Dendritic cell treated with granulocyte-macrophage colony-stimulating factor and Interleukin-4, amounts not matched to agents 40 ng/mL and 50 ng/mL, for 4 days (primary cell): ENCODE data around the gene PACSIN2.
A peak's percentile ranks its signal among the peaks of the same experiment; 100 is the strongest.
"Not testable (repeated sequence)": the region's sequence is repeated elsewhere in the genome, so short reads cannot be mapped to it uniquely, and the experiment has no call there.

Source experiments
- H3K27ac Mint-ChIP-seq: one replicate; pipeline ENCODE4 v1.8.0; 2022; ENCODE audit warnings: mild to moderate bottlenecking, mixed read lengths
- H3K27me3 Mint-ChIP-seq: one replicate; pipeline ENCODE4 v1.8.0; 2022; ENCODE audit warnings: mild to moderate bottlenecking, mixed read lengths
- H3K36me3 Mint-ChIP-seq: one replicate; pipeline ENCODE4 v1.8.0; 2022; ENCODE audit warnings: low read depth, mixed read lengths
- H3K4me1 Mint-ChIP-seq: one replicate; pipeline ENCODE4 v1.8.0; 2022; ENCODE audit warnings: low read depth, mixed read lengths
- H3K4me3 Mint-ChIP-seq: one replicate; pipeline ENCODE4 v1.8.0; 2022; ENCODE audit warnings: mild to moderate bottlenecking, moderate library complexity, mixed read lengths
- H3K9me3 Mint-ChIP-seq: one replicate; pipeline ENCODE4 v1.8.0; 2022; ENCODE audit warnings: mixed read lengths
- intact Hi-C: fragments of 100-400 bp; cut with micrococcal nuclease; formaldehyde crosslinking; loops from one replicate; pipeline ENCODE4 v1.15.0; 2022

The PACSIN2 gene

DNA sequence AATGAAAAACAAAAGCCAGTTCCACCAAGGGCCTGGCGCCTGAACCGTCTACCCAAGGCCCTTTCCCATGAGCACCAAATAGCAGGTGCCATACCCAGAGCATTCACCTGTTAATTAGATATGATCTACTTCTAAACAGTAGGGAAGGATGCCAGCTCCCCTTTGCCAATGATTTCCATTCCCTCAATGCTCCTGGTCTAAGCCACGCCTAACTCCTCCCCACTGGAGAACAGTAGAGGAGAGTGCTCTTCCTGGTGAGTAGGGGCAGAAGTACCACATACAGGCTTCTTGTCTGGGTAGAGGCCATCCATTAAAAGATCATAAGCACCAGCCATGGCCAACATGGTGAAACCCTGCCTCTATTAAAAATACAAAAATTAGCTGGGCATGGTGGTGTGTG, 40.7 kb downstream of the PACSIN2 start:
- H3K9me3 Mint-ChIP-seq = no peaks in the 10 kb centered on the region
- H3K27me3 Mint-ChIP-seq = no peaks in the 10 kb centered on the region
- peaks cover 19% of the 10 kb centered on the region for H3K36me3 Mint-ChIP-seq
- peak overlapping the region; percentile 50 for H3K27ac Mint-ChIP-seq
- intact Hi-C loops = no loop called here
- H3K4me3 Mint-ChIP-seq = no peak overlapping the region
- H3K4me1 Mint-ChIP-seq = peaks cover 69% of the 10 kb centered on the region

- Mint-ChIP-seq H3K4me1 (peaks cover 69% of the 10 kb centered on the region), H3K36me3 (peaks cover 19% of the 10 kb centered on the region), H3K9me3 (no peaks in the 10 kb centered on the region), H3K27me3 (no peaks in the 10 kb centered on the region), H3K27ac (no peak overlapping the region), H3K4me3 (no peak overlapping the region)
- intact Hi-C loops = no loop called here
These were observed 41.4 kb downstream of the PACSIN2 start for GRCh38 chr22:42973536-42973881.

DNA sequence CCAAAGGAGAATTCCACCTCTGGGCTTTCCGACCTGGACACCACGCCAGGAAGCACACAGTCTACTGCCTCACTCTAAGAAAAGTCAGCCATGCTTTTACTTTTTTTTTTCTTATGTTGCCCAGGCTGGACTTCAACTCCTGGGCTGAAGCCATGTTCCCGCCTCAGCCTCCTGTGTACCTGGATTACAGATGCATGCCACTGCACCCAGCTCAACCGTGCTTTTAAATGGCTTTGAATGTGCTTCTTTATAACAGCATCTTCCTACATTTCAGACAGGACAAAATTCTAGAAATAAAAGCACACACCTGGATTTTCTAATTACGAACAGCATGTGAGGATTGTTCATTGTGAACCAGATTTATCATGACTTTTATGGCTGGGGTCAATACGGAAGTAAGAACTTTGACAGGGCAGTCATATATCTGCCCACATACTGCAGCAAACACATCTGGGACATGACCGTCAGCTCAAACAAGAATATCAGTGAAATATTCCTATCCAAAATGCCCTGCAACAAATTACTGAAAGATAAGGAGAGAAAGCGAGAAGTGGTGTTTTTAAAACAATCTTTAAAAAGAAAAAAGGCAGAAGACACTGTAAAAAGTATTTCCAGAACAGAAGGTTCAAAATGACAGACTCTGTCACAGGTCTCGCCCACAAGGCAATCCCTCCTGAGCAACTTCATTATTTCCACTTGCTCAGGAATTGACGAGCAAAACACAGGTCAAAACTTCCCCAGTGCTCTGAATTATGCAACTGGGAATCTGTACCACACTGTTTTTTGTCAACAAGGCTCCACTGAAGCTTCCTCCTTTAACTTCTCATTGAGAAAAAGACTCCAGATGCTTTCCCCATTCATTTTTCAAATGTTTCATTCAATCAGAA, 42.1 kb downstream of the PACSIN2 start:
- intact Hi-C loops = no loop called here
- H3K36me3 Mint-ChIP-seq = peaks cover 19% of the 10 kb centered on the region
- H3K4me1 Mint-ChIP-seq = peaks cover 69% of the 10 kb centered on the region
- H3K27ac Mint-ChIP-seq = no peak overlapping the region
- H3K9me3 Mint-ChIP-seq = no peaks in the 10 kb centered on the region
- no peaks in the 10 kb centered on the region for H3K27me3 Mint-ChIP-seq
- H3K4me3 Mint-ChIP-seq = no peak overlapping the region

DNA sequence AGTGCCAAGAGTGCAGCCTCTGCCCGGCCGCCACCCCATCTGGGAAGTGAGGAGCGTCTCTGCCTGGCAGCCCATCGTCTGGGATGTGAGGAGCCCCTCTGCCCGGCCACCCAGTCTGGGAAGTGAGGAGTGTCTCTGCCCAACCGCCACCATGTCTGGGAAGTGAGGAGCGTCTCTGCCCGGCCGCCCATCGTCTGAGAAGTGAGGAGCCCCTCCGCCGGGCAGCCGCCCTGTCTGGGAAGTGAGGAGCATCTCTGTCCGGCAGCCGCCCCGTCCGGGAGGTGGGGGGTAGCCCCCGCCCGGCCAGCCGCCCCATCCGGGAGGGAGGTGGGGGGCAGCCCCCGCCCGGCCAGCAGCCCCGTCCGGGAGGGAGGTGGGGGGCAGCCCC, 43.5 kb downstream of the PACSIN2 start:
- intact Hi-C loops, H3K27me3 Mint-ChIP-seq, H3K4me3 Mint-ChIP-seq, H3K9me3 Mint-ChIP-seq, H3K27ac Mint-ChIP-seq: not testable (repeated sequence)
- Mint-ChIP-seq H3K4me1 (peaks cover 71% of the 10 kb centered on the region), H3K36me3 (peaks cover 19% of the 10 kb centered on the region)

GRCh38 chr22:42970029-42970428, 44.9 kb downstream of the PACSIN2 start:
- Mint-ChIP-seq H3K4me3 (no peak overlapping the region), H3K27me3 (no peaks in the 10 kb centered on the region), H3K36me3 (peaks cover 23% of the 10 kb centered on the region), H3K27ac (no peak overlapping the region), H3K4me1 (peaks cover 75% of the 10 kb centered on the region), H3K9me3 (no peaks in the 10 kb centered on the region)
- intact Hi-C loops = no loop called here

DNA sequence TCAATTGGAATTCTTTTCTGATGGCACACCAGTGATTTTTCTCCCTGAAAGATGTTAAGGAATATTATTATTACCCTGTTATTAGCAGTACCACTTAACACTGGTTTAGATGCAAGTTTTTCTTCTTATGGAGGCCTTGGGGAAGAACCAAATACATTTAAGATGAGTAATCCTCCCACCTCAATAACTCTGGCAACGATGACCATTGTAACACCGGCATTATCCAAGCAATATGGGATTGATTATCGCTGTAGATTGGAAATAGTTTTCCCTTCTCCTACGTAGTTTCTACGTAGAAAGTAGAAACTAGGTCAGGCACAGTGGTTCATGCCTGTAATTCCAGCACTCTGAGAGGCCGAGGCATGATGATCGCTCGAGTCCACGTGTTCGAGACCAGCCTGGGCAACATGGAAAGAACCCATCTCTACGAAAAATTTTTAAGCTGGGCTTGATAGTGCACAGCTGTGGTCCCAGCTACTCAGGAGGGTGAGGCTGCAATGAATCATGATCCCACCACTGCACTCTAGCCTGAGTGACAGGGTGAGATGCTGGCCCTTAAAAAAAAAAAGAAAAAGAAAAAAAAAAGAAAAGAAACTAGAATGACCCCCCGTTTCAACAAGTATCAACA, 45.5 kb downstream of the PACSIN2 start:
- Mint-ChIP-seq H3K4me1 (peaks cover 75% of the 10 kb centered on the region), H3K9me3 (no peaks in the 10 kb centered on the region), H3K36me3 (peaks cover 29% of the 10 kb centered on the region), H3K27me3 (no peaks in the 10 kb centered on the region), H3K4me3 (no peak overlapping the region), H3K27ac (no peak overlapping the region)
- intact Hi-C loops = no loop called here

DNA sequence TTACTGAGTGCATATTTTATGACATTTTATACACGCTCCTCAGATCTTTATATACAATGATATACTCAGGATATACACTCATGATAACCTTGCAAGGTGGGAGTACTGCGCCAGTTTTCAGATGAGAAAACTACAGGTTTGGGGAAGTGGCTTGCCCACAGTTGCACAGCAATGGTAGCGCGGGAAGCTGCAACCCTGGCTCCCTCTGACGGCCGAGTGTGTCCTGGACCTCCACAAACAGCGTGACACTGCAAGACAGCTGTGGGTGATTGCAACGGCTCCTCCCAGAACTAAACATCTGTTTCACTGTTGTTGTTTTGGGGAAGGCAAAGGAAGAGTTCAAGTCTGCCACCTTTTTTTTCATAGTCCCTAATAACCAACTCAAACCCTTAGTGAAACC, 47.0 kb downstream of the PACSIN2 start:
- intact Hi-C loops = no loop called here
- Mint-ChIP-seq H3K4me3 (no peak overlapping the region), H3K27me3 (no peaks in the 10 kb centered on the region), H3K36me3 (peaks cover 44% of the 10 kb centered on the region), H3K4me1 (peaks cover 75% of the 10 kb centered on the region), H3K9me3 (no peaks in the 10 kb centered on the region), H3K27ac (no peak overlapping the region)

- intact Hi-C loops = no loop called here
These were observed 47.9 kb downstream of the PACSIN2 start for GRCh38 chr22:42967005-42967404.

DNA sequence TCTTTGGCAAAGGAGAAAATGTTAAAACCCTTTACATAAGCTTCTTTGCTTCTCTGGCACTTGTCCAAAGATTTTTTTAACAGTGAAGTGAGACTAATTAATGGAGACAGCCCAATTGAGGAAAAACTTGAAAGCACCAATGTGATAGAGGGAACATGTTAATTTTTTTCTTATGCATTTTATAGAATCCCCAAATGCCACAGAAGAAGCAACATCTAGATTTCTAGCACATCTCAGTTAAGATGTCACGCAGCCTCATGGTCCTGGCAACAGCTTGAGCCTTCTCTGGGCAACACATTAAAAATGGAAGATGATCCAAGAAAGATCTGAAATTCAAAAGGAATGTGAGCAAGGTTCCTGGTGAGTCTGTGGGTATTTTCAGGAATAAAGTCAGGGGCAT, 48.5 kb downstream of the PACSIN2 start:
- Mint-ChIP-seq H3K4me1 (peaks cover 79% of the 10 kb centered on the region), H3K36me3 (peaks cover 45% of the 10 kb centered on the region), H3K4me3 (no peak overlapping the region), H3K27ac (no peak overlapping the region), H3K27me3 (no peaks in the 10 kb centered on the region), H3K9me3 (no peaks in the 10 kb centered on the region)
- intact Hi-C loops = no loop called here

More at GRCh38 chr22:42967005-42967404, 47.9 kb downstream of the PACSIN2 start:
- H3K9me3 Mint-ChIP-seq = no peaks in the 10 kb centered on the region
- H3K36me3 Mint-ChIP-seq = peaks cover 46% of the 10 kb centered on the region
- no peaks in the 10 kb centered on the region for H3K27me3 Mint-ChIP-seq
- H3K4me1 Mint-ChIP-seq = peaks cover 75% of the 10 kb centered on the region
- H3K27ac Mint-ChIP-seq = no peak overlapping the region
- H3K4me3 Mint-ChIP-seq = no peak overlapping the region

- Mint-ChIP-seq H3K27me3 (no peaks in the 10 kb centered on the region), H3K4me1 (peaks cover 80% of the 10 kb centered on the region), H3K4me3 (no peak overlapping the region), H3K27ac (no peak overlapping the region), H3K36me3 (peaks cover 35% of the 10 kb centered on the region), H3K9me3 (no peaks in the 10 kb centered on the region)
- intact Hi-C loops = loop anchor here (5.0 kb wide), 1 partner anchor 43 kb away; no protein-coding TSS in a partner anchor
These were observed 49.8 kb downstream of the PACSIN2 start for GRCh38 chr22:42964994-42965699.

DNA sequence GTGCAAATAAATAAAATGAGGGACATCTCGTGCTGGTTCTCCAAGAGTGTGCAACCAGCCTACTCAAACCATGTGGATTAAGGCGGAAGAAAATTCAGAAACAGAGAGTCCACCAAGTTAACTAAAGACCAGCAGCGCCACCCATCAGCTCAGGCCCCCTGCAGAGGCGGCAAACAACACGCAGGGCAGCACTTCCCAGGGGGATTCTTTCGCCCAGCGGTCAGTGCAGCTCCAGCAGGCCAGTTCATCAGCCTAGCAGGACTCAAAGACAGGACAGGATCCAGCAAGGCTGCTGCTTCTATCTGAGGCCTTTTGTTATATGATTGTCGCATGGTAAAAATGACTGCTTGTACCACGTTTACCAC, 51.7 kb downstream of the PACSIN2 start:
- Mint-ChIP-seq H3K4me1 (peaks cover 89% of the 10 kb centered on the region), H3K4me3 (no peak overlapping the region), H3K36me3 (peaks cover 38% of the 10 kb centered on the region), H3K27me3 (no peaks in the 10 kb centered on the region), H3K27ac (peak overlapping the region; percentile 76), H3K9me3 (no peaks in the 10 kb centered on the region)
- intact Hi-C loops = loop anchor here (5.0 kb wide), 1 partner anchor 41 kb away; no protein-coding TSS in a partner anchor

DNA sequence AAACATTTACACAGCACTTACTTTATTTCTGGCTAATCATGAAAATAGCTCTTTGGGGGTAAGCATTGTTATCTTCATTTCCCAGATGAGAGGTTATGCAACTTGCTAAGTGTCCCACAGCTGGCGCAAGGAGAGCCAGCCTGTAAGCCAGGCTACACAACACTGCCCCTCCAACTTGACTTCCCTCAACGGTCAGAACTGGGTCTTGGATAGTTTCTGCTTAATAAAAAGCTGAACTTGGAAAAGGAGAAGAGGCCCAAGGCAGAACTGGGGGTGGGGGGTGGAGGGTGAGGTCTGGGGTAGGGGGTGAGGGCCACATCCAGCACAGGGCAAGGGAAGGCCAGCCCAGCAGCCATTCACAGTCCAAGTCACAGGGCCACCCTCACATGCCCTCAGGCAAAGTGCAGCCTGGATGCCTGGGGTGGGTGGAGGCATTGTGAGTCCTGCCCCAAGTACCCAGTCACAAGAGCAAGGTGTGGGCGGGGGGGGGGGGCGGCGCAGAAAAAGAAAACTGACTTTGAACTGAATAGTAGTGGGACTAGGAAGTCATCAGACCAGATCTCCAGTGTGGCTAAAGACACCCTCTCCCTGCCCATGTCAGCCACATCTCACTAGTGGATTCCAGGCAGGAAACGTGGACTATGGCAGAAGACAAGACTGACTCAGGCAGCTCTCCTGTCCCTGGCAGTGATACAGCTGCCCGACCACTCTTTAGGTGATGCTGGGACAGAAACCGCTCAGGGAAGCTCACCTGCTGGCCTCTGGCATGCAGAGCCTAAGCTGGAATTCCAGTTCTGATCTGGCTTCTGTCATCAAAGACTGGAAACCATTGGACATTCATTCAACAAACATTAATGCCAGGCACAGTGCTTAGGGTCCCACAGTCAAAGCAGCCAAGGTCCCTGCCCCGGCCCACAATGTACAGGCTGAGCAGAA, 52.4 kb downstream of the PACSIN2 start:
- H3K9me3 Mint-ChIP-seq = no peaks in the 10 kb centered on the region
- no peak overlapping the region for H3K4me3 Mint-ChIP-seq
- peaks cover 39% of the 10 kb centered on the region for H3K36me3 Mint-ChIP-seq
- no peaks in the 10 kb centered on the region for H3K27me3 Mint-ChIP-seq
- H3K27ac Mint-ChIP-seq = peak overlapping the region; percentile 76
- peaks cover 84% of the 10 kb centered on the region for H3K4me1 Mint-ChIP-seq
- intact Hi-C loops = loop anchor here (5.0 kb wide), 1 partner anchor 40 kb away; no protein-coding TSS in a partner anchor

DNA sequence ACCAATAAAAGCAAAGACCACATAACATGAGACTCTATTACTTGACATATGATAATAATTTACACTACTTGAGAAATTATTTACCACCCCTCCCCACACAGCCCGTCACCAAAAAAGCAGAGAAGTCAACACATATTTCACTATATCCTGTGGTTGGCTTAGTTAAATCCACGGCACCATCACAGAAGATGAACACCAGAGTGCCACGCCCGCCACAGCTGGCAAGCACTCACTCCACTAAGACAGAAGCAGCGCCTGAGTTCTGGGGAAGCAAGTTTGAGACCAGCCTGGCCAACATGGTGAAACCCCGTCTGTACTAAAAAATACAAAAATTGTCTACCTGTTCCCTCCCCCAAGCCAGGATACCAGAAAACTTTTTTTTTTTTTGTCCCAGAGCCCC, 53.1 kb downstream of the PACSIN2 start:
- intact Hi-C loops = loop anchor here (5.0 kb wide), 1 partner anchor 40 kb away; no protein-coding TSS in a partner anchor
- no peaks in the 10 kb centered on the region for H3K9me3 Mint-ChIP-seq
- H3K27ac Mint-ChIP-seq = peak overlapping the region; percentile 76
- H3K36me3 Mint-ChIP-seq = peaks cover 39% of the 10 kb centered on the region
- peaks cover 79% of the 10 kb centered on the region for H3K4me1 Mint-ChIP-seq
- H3K4me3 Mint-ChIP-seq = no peak overlapping the region
- no peaks in the 10 kb centered on the region for H3K27me3 Mint-ChIP-seq
